Sigmoid colon (tissue), 4 donors: Measurements from ENCODE around the gene RHOV.

Source experiments
- EP300 ChIP-seq, 4 donors: sonication (generic); formaldehyde crosslinking; IDR thresholded peaks; one replicate each; pipeline ENCODE4 v1.6.1; 2017; ENCODE audit warnings: antibody characterized with exemption in 4 of 4
- POLR2AphosphoS5 ChIP-seq, 4 donors: sonication (generic); formaldehyde crosslinking; IDR thresholded peaks; one replicate each; pipeline ENCODE4 v1.6.1; 2017; ENCODE audit warnings: antibody characterized with exemption in 4 of 4
- TF ChIP-seq, protein P1 (sequence below), 4 experiments: fragments of 450-650 bp in 3 of 4; fragments of 200-600 bp in 1 of 4; IDR thresholded peaks; one replicate each; pipeline ENCODE4 v1.5.1; 2016 to 2019; ENCODE audit warnings: antibody characterized with exemption in 4 of 4, mild to moderate bottlenecking in 3 of 4, moderate library complexity in 2 of 4

DNA sequence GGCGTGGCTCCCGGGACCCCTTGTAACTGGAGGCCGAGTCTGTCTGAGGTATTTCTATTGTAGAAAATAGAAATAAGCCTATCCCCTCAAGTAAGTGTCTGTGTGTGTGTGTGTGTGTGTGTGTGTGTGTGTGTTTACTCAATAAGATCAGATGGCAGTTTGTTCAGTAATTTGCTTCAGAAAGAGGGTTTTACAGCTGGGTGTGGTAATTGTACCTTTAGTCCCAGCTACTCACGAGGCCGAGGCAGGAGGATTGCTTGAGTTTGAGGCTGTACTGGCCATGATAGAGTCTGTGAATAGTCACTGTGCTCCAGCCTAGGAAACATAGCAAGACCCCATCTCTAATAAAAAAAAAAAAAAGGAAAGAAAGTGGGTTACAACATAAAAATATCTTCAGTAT is 21.5 kb downstream of the RHOV start:
- TF ChIP-seq POLR2AphosphoS5 (IDR thresholded peaks at IDR 0.05) (no peak), EP300 (IDR thresholded peaks at IDR 0.05) (no peak)
- TF ChIP-seq, protein P1, sequence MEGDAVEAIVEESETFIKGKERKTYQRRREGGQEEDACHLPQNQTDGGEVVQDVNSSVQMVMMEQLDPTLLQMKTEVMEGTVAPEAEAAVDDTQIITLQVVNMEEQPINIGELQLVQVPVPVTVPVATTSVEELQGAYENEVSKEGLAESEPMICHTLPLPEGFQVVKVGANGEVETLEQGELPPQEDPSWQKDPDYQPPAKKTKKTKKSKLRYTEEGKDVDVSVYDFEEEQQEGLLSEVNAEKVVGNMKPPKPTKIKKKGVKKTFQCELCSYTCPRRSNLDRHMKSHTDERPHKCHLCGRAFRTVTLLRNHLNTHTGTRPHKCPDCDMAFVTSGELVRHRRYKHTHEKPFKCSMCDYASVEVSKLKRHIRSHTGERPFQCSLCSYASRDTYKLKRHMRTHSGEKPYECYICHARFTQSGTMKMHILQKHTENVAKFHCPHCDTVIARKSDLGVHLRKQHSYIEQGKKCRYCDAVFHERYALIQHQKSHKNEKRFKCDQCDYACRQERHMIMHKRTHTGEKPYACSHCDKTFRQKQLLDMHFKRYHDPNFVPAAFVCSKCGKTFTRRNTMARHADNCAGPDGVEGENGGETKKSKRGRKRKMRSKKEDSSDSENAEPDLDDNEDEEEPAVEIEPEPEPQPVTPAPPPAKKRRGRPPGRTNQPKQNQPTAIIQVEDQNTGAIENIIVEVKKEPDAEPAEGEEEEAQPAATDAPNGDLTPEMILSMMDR (IDR thresholded peaks at IDR 0.05): no peak
